Suprapubic skin (tissue), 4 donors: ENCODE results near the gene ITSN2. TPM values are rescaled to one million over a fixed set of nuclear protein-coding genes. Genes with fewer than 3 reads are reported as not detected.

Experiments used
- DNase-seq, 2 donors: peaks; one replicate each; pipeline ENCODE4 v3.0.0-alpha.2; 2019; ENCODE audit warnings: low spot score in 2 of 2
- H3K27ac ChIP-seq: fragments of 200-600 bp; sonication (generic); one replicate; pipeline ENCODE4 v1.5.1; 2019
- H3K27me3 ChIP-seq: fragments of 200-600 bp; sonication (generic); one replicate; pipeline ENCODE4 v1.5.1; 2019
- H3K36me3 ChIP-seq: fragments of 200-600 bp; sonication (generic); one replicate; pipeline ENCODE4 v1.5.1; 2019
- H3K4me1 ChIP-seq: fragments of 200-600 bp; sonication (generic); one replicate; pipeline ENCODE4 v1.5.1; 2019
- H3K4me3 ChIP-seq: fragments of 200-600 bp; sonication (generic); one replicate; pipeline ENCODE4 v1.5.1; 2019; ENCODE audit warnings: mild to moderate bottlenecking
- H3K9me3 ChIP-seq: fragments of 200-600 bp; sonication (generic); one replicate; pipeline ENCODE4 v1.5.1; 2019
- CTCF ChIP-seq, 2 donors: fragments of 200-600 bp in 1 of 2; fragments of 450-650 bp in 1 of 2; sonication (generic) in 1 of 2; IDR thresholded peaks; one replicate each; pipeline ENCODE4 v1.5.1; 2016 to 2019; ENCODE audit warnings: antibody characterized with exemption in 2 of 2, mild to moderate bottlenecking in 1 of 2, moderate library complexity in 1 of 2
- EP300 ChIP-seq: sonication (generic); formaldehyde crosslinking; IDR thresholded peaks from one replicate; pipeline ENCODE4 v1.6.1; 2017; ENCODE audit warnings: antibody characterized with exemption
- POLR2A ChIP-seq, 2 donors: fragments of 450-650 bp; IDR thresholded peaks; one replicate each; pipeline ENCODE4 v1.6.1; 2017; ENCODE audit warnings: antibody characterized with exemption in 2 of 2, mild to moderate bottlenecking in 2 of 2, moderate library complexity in 2 of 2
- POLR2AphosphoS5 ChIP-seq, 3 donors: sonication (generic); formaldehyde crosslinking; IDR thresholded peaks; one replicate each; pipeline ENCODE4 v1.6.1; 2017; ENCODE audit warnings: antibody characterized with exemption in 3 of 3
- WGBS: methylation state at CpG from one replicate; pipeline ENCODE4 v1.1.5; 2018; 5-methylcytosine and 5-hydroxymethylcytosine counted together
- total RNA-seq, 4 donors: library from RNA; depleted of rRNA; stranded (reverse); fragments of >200 nt; gene quantifications; one replicate each; pipeline ENCODE4 v1.1.0, GENCODE V29; 2016

Gene ITSN2
- total RNA-seq, 4 donors from 2014 or later, result 65.8 to 92.6 (median 69.7) TPM

GRCh38 chr2:24273598-24273997 is 86.7 kb downstream of the ITSN2 start:
- H3K4me1 ChIP-seq, result peaks cover 6% of the 10 kb centered on the region
- H3K9me3 ChIP-seq, result no peaks in the 10 kb centered on the region
- TF ChIP-seq POLR2AphosphoS5 (IDR thresholded peaks at IDR 0.05) (no peak), EP300 (no peak), CTCF (IDR thresholded peaks at IDR 0.05) (no peak), POLR2A (IDR thresholded peaks at IDR 0.05) (no peak)
- 96% methylated on average over 2 of the region's 2 CpGs for WGBS
- H3K27me3 ChIP-seq, result no peaks in the 10 kb centered on the region
- DNase-seq, result no peak
- peaks cover 41% of the 10 kb centered on the region for H3K36me3 ChIP-seq
- H3K4me3 ChIP-seq, result no peak overlapping the region
- no peak overlapping the region for H3K27ac ChIP-seq

- WGBS, result 99% methylated on average over 2 of the region's 2 CpGs
- no peaks in the 10 kb centered on the region for H3K27me3 ChIP-seq
- H3K36me3 ChIP-seq, result peaks cover 47% of the 10 kb centered on the region
- TF ChIP-seq CTCF (IDR thresholded peaks at IDR 0.05) (no peak), POLR2A (IDR thresholded peaks at IDR 0.05) (no peak), POLR2AphosphoS5 (IDR thresholded peaks at IDR 0.05) (no peak), EP300 (no peak)
- no peak for DNase-seq
- peaks cover 6% of the 10 kb centered on the region for H3K4me1 ChIP-seq
- H3K9me3 ChIP-seq, result no peaks in the 10 kb centered on the region
- H3K4me3 ChIP-seq, result no peak overlapping the region
- H3K27ac ChIP-seq, result no peak overlapping the region
Measured at GRCh38 chr2:24272907-24273306, 87.4 kb downstream of the ITSN2 start.

GRCh38 chr2:24272161-24272802 is 88.1 kb downstream of the ITSN2 start:
- no peak for DNase-seq
- TF ChIP-seq POLR2AphosphoS5 (IDR thresholded peaks at IDR 0.05) (no peak), EP300 (no peak), POLR2A (IDR thresholded peaks at IDR 0.05) (no peak), CTCF (IDR thresholded peaks at IDR 0.05) (no peak)
- Histone ChIP-seq H3K4me3 (no peak overlapping the region), H3K9me3 (no peaks in the 10 kb centered on the region), H3K4me1 (peaks cover 6% of the 10 kb centered on the region), H3K27me3 (no peaks in the 10 kb centered on the region), H3K36me3 (peaks cover 53% of the 10 kb centered on the region), H3K27ac (no peak overlapping the region)
- WGBS, result 100% methylated on average over 2 of the region's 2 CpGs

- Histone ChIP-seq H3K9me3 (no peaks in the 10 kb centered on the region), H3K4me3 (no peak overlapping the region), H3K36me3 (peaks cover 66% of the 10 kb centered on the region), H3K4me1 (no peaks in the 10 kb centered on the region), H3K27ac (no peak overlapping the region), H3K27me3 (no peaks in the 10 kb centered on the region)
- WGBS, result 97% methylated on average over 3 of the region's 3 CpGs
- no peak for DNase-seq
- TF ChIP-seq EP300 (no peak), CTCF (IDR thresholded peaks at IDR 0.05) (no peak), POLR2A (IDR thresholded peaks at IDR 0.05) (no peak), POLR2AphosphoS5 (IDR thresholded peaks at IDR 0.05) (no peak)
Measured at GRCh38 chr2:24269265-24269664, 91.1 kb downstream of the ITSN2 start.

- no peak for TF ChIP-seq POLR2A (IDR thresholded peaks at IDR 0.05)
- TF ChIP-seq EP300, result no peak
- TF ChIP-seq CTCF (IDR thresholded peaks at IDR 0.05), result no peak
- no peak for TF ChIP-seq POLR2AphosphoS5 (IDR thresholded peaks at IDR 0.05)
- WGBS, result 96% methylated on average over 2 of the region's 2 CpGs
- peaks cover 62% of the 10 kb centered on the region for H3K36me3 ChIP-seq
- H3K27ac ChIP-seq, result no peak overlapping the region
- H3K4me3 ChIP-seq, result no peak overlapping the region
- H3K27me3 ChIP-seq, result no peaks in the 10 kb centered on the region
- DNase-seq, result no peak
- H3K4me1 ChIP-seq, result no peaks in the 10 kb centered on the region
- no peaks in the 10 kb centered on the region for H3K9me3 ChIP-seq
Measured at GRCh38 chr2:24265212-24265611, 95.1 kb downstream of the ITSN2 start.
